Measurements from ENCODE around the gene SHCBP1. TPM values are rescaled to one million over a fixed set of nuclear protein-coding genes. Genes with fewer than 3 reads are reported as not detected.

The SHCBP1 gene
- total and polyA plus RNA-seq, 10 donors = 1.7 to 15.7 (median 4.4) TPM

DNA sequence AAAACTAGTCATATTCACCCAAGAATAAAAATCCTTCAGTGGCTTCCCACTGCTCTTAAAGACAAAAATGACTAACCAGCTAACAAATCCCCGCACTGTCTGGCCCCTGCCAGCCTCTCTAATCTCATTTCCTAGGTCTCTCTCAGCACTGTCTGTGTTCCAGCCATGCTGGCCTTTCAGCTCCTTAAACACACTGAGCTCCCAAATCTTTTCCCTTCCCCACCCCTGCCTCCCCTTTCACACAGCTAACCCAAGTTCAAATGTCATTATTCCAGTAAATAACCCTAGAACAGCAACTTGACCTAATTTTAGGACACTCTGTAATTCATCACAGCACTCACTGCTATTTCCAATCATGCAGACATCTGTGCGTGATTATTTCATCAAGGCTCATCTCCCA lies 7.8 kb downstream of the SHCBP1 start:
- no peaks in the 10 kb centered on the region for H3K27me3 ChIP-seq (replicated peaks in 1 of 7)
- DNase-seq = no peak
- H3K4me3 ChIP-seq = no peak overlapping the region
- TF ChIP-seq, protein P1, sequence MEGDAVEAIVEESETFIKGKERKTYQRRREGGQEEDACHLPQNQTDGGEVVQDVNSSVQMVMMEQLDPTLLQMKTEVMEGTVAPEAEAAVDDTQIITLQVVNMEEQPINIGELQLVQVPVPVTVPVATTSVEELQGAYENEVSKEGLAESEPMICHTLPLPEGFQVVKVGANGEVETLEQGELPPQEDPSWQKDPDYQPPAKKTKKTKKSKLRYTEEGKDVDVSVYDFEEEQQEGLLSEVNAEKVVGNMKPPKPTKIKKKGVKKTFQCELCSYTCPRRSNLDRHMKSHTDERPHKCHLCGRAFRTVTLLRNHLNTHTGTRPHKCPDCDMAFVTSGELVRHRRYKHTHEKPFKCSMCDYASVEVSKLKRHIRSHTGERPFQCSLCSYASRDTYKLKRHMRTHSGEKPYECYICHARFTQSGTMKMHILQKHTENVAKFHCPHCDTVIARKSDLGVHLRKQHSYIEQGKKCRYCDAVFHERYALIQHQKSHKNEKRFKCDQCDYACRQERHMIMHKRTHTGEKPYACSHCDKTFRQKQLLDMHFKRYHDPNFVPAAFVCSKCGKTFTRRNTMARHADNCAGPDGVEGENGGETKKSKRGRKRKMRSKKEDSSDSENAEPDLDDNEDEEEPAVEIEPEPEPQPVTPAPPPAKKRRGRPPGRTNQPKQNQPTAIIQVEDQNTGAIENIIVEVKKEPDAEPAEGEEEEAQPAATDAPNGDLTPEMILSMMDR (IDR thresholded peaks at IDR 0.05 in 8 of 11, conservative IDR thresholded peaks at IDR 0.05 in 3 of 11) = no peak
- TF ChIP-seq POLR2AphosphoS5 (IDR thresholded peaks at IDR 0.05) = no peak
- TF ChIP-seq POLR2A (IDR thresholded peaks at IDR 0.05) = no peak
- WGBS, 5 donors = 82 to 93% (median 85%) methylated on average over 2 of the region's 2 CpGs
- peaks cover 0 to 47% (median 0%) of the 10 kb centered on the region in 6 donors for H3K36me3 ChIP-seq
- H3K4me1 ChIP-seq = peaks cover 0 to 12% (median 0%) of the 10 kb centered on the region in 6 donors
- H3K9me3 ChIP-seq = no peaks in the 10 kb centered on the region
- H3K27ac ChIP-seq = no peak overlapping the region
- intact Hi-C loops (cut with DNase I; ENCODE audit: low total_unique reads) = no loop called here

DNA sequence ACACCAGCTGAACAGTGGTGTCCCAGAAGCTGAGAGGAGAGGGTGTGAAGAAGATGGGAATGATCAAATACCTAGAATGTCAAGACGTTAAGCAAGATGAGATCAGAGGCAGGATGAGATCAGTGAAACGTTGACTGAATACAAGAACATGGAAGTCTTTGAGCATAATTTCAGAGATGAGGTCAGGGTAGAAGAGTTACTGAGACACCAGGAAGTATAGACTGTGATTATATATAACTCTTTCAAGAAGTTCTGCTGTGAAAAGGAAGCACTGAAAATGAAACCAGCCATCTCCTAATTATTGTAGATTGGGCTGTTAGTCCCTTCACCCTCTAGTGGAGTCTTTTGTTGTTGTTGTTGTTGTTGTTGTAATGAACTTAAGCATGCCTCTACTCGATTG lies 9.1 kb downstream of the SHCBP1 start:
- 42 to 68% (median 54%) methylated on average over 3 of the region's 3 CpGs for WGBS, 5 donors
- H3K9me3 ChIP-seq = no peaks in the 10 kb centered on the region
- no peak overlapping the region for H3K27ac ChIP-seq
- DNase-seq = no peak
- H3K36me3 ChIP-seq = peaks cover 0 to 39% (median 0%) of the 10 kb centered on the region in 6 donors
- no peaks in the 10 kb centered on the region for H3K27me3 ChIP-seq (replicated peaks in 1 of 7)
- H3K4me1 ChIP-seq = peaks cover 0 to 12% (median 0%) of the 10 kb centered on the region in 6 donors
- intact Hi-C loops (cut with DNase I; ENCODE audit: low total_unique reads) = no loop called here
- H3K4me3 ChIP-seq = no peak overlapping the region
- TF ChIP-seq, protein P1 (IDR thresholded peaks at IDR 0.05 in 8 of 11, conservative IDR thresholded peaks at IDR 0.05 in 3 of 11) = no peak
- TF ChIP-seq POLR2A (IDR thresholded peaks at IDR 0.05) (no peak), POLR2AphosphoS5 (IDR thresholded peaks at IDR 0.05) (no peak)

DNA sequence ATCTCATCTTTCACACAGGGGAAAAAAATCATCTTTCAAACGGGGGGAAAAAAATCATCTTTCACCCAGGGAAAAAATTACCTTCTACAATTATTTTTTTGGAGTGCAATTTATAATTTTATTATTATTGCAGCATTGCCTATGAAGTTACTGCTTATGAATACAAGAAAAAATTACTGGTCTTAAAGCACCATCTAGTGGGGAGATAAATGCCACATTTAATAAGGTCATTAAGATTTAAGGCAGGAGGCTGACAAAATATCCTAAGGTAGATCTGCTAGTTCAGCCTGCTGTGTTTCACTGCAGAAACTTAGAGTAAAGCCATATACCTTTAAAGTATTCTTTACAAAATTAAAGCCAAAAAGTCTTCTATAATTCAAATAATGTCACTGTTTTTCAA lies 13.7 kb downstream of the SHCBP1 start:
- DNase-seq = no peak
- TF ChIP-seq POLR2AphosphoS5 (IDR thresholded peaks at IDR 0.05) (no peak), POLR2A (IDR thresholded peaks at IDR 0.05) (no peak)
- TF ChIP-seq, protein P1 (IDR thresholded peaks at IDR 0.05 in 8 of 11, conservative IDR thresholded peaks at IDR 0.05 in 3 of 11) = peak in 7 of 11 experiments; percentile 37 to 50 (median 47)
- no peak overlapping the region for H3K27ac ChIP-seq
- 71 to 84% (median 76%) methylated on average over 1 of the region's 1 CpG for whole genome bisulfite sequencing, 5 donors
- no peak overlapping the region for H3K4me3 ChIP-seq
- peaks cover 0 to 32% (median 0%) of the 10 kb centered on the region in 6 donors for H3K36me3 ChIP-seq
- intact Hi-C loops (cut with DNase I; ENCODE audit: low total_unique reads) = loop anchor here (10.0 kb wide), 1 partner anchor 53 kb away; no protein-coding TSS in a partner anchor
- H3K4me1 ChIP-seq = peaks cover 0 to 10% (median 0%) of the 10 kb centered on the region in 6 donors
- H3K9me3 ChIP-seq = no peaks in the 10 kb centered on the region
- no peaks in the 10 kb centered on the region for H3K27me3 ChIP-seq (replicated peaks in 1 of 7)

DNA sequence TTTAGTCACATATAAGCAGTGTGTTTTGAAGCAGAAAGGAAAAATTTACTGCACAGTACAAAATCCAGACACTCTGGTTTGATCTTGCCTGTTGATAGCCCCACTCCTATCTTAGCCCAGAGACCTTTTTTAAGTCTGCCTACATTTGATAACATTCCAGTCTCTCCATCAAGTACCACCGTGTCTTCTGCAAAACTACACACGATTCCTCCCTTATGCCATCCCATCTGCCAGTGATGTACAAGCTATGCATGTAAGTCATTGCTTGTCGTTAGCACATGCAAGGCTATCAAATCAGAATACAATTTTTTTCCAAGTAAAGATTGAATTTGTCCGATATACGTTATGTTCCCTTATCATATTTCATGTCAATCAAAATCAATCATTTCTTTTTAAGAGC lies 14.9 kb downstream of the SHCBP1 start:
- TF ChIP-seq POLR2A (IDR thresholded peaks at IDR 0.05) = no peak
- TF ChIP-seq, protein P1 (IDR thresholded peaks at IDR 0.05 in 8 of 11, conservative IDR thresholded peaks at IDR 0.05 in 3 of 11) = no peak
- no peak for TF ChIP-seq POLR2AphosphoS5 (IDR thresholded peaks at IDR 0.05)
- H3K36me3 ChIP-seq = peaks cover 0 to 35% (median 0%) of the 10 kb centered on the region in 6 donors
- H3K9me3 ChIP-seq = no peaks in the 10 kb centered on the region

More for the DNA sequence above, 14.9 kb downstream of the SHCBP1 start:
- Histone ChIP-seq H3K27me3 (replicated peaks in 1 of 7) (no peaks in the 10 kb centered on the region), H3K4me1 (no peaks in the 10 kb centered on the region), H3K4me3 (no peak overlapping the region), H3K27ac (no peak overlapping the region)
- DNase-seq = no peak
- WGBS, 5 donors = 93 to 96% (median 95%) methylated on average over 5 of the region's 5 CpGs
- intact Hi-C loops (cut with DNase I; ENCODE audit: low total_unique reads) = loop anchor here (10.0 kb wide), 1 partner anchor 51 kb away; no protein-coding TSS in a partner anchor

Measured in spleen (tissue), 11 donors.